Fibroblast of skin of abdomen (primary cell): ENCODE results near the gene LILRB1. TPM values are rescaled to one million over a fixed set of nuclear protein-coding genes. Genes with fewer than 3 reads are reported as not detected.
"Not testable (repeated sequence)": the region's sequence is repeated elsewhere in the genome, so short reads cannot be mapped to it uniquely, and the experiment has no call there.

ENCODE experiments used
- DNase-seq: peaks from one replicate; pipeline ENCODE4 v3.0.0-alpha.2; 2013
- polyA plus RNA-seq, 2 experiments: library from polyadenylated mRNA; unstranded; fragments of 120-200 nt; gene quantifications; one replicate each; pipeline ENCODE4 v1.2.1, GENCODE V29; 2013; ENCODE audit not compliant: insufficient read length in 2 of 2

Gene LILRB1
- polyA plus RNA-seq (2013, experiment 1 of 2; ENCODE audit: insufficient read length): not detected
- not detected for polyA plus RNA-seq (2013, experiment 2 of 2; ENCODE audit: insufficient read length)

- not testable (repeated sequence) for DNase-seq
These were observed at the start of gene LILRB1 for GRCh38 chr19:54630262-54630661. Gene LILRB1, plus strand, starts transcription at chr19:54630484. Its CDS starts 590 bp downstream, at chr19:54631074.

DNA sequence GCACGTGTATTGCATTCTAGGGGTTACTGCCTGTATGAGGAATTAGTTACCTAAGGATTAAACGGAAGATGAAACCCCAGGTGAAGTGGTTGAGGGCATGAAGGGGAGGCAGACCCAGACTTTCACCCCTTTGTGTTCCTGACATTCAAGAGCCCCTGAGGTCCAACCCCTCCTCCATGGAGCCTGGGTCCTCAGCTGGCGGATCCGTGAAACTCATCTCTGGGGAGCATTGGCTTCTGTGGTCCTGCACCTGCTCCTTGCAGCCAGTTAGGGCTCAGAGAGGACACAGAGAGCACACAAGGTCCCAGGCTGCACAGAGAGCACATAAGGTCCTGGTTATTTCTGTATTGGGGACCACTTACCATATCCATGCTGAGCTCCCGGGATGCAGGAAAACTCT is 43.9 kb upstream of the LILRB1 start:
- DNase-seq: no peak

DNA sequence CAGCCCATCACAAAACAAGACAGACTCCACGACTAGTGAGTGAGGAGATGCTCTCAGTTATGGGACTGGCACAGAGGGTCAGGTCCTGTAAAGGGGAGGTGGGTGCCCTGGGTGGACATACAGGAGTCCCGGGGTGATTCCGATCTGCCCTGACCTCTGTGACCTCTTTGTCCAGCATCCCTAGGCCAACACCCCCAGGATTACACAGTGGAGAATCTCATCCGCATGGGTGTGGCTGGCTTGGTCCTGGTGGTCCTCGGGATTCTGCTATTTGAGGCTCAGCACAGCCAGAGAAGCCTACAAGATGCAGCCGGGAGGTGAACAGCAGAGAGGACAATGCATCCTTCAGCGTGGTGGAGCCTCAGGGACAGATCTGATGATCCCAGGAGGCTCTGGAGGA is 43.3 kb upstream of the LILRB1 start:
- DNase-seq: no peak

DNA sequence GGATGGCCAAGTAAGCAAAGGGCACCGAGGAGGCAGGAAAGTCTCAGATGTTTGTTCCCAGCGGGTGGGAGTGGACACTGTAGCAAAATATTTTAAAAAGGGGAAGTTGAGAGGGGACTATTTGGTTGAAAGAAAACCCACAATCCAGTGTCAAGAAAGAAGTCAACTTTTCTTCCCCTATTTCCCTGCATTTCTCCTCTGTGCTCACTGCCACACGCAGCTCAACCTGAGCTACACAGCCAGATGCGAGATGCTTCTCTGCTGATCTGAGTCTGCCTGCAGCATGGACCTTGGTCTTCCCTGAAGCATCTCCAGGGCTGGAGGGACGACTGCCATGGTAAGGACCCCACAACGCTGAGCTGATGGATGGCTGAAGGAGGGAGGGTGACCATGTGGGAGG is 36.8 kb upstream of the LILRB1 start, which contains the start of gene LILRA1:
Gene LILRA1 (plus strand): TSS at position 188 of the 400 bp plus-strand sequence. CDS start 613 bp downstream, outside the sequence.
- not testable (repeated sequence) for DNase-seq

DNA sequence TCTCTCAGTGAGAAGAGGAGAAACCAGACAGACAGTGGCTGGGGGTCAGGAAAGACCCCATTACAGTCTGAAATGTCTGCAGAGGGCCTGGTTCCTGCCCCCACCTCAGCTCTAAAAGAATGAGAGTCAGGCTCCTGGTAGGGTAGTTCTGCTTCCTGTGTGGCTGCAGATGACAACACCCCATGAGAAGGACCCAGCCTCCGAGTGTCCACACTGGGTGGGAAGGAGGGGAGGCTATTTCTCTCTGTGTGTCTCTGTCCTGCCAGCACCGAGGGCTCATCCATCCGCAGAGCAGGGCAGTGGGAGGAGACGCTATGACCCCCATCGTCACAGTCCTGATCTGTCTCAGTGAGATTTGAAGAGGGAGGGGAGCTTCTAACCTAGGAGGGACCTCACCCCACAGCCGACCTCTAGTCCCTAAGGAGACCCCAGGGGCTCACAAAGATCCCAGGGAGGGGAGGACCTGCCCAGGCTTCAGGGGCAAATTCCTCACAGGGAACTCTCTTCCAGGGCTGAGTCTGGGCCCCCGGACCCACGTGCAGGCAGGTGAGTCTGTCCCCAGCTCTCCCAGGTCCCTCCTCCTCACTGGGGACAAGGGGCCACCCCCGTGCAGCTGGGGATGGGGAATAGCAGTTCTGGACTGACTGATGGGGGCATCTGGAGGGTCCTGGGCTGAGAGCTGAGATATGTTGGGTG is 36.2 kb upstream of the LILRB1 start:
- not testable (repeated sequence) for DNase-seq

DNA sequence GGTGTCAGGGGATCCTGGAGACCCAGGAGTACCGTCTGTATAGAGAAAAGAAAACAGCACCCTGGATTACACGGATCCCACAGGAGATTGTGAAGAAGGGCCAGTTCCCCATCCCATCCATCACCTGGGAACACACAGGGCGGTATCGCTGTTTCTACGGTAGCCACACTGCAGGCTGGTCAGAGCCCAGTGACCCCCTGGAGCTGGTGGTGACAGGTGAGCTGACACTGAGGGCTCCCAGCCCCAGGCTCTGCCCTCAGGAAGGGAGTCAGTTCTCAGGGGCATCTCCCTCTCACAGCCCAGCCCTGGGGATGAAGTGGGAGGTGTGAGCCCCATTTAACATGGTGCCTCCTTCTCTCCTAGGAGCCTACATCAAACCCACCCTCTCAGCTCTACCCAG is 35.5 kb upstream of the LILRB1 start:
- no peak for DNase-seq

DNA sequence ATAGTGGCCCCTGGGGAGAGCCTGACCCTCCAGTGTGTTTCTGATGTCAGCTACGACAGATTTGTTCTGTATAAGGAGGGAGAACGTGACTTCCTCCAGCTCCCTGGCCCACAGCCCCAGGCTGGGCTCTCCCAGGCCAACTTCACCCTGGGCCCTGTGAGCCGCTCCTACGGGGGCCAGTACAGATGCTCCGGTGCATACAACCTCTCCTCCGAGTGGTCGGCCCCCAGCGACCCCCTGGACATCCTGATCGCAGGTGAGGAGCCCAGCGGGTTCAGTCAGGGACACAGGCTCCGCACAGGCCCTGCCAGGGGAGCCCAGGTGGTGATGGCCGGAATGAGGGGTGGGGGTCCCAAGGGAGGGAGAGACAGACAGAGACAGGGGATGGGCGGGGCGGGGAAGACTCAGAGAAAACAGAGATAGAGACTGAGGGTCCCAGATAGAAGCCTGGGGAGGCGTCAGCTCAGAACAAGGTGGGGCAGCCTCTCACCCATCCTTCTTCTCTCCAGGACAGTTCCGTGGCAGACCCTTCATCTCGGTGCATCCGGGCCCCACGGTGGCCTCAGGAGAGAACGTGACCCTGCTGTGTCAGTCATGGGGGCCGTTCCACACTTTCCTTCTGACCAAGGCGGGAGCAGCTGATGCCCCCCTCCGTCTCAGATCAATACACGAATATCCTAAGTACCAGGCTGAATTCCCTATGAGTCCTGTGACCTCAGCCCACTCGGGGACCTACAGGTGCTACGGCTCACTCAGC is 34.4 kb upstream of the LILRB1 start:
- DNase-seq: not testable (repeated sequence)

- no peak for DNase-seq
These were observed 30.1 kb upstream of the LILRB1 start for GRCh38 chr19:54600212-54600611.

GRCh38 chr19:54606230-54606629 is 24.1 kb upstream of the LILRB1 start:
- no peak for DNase-seq

DNA sequence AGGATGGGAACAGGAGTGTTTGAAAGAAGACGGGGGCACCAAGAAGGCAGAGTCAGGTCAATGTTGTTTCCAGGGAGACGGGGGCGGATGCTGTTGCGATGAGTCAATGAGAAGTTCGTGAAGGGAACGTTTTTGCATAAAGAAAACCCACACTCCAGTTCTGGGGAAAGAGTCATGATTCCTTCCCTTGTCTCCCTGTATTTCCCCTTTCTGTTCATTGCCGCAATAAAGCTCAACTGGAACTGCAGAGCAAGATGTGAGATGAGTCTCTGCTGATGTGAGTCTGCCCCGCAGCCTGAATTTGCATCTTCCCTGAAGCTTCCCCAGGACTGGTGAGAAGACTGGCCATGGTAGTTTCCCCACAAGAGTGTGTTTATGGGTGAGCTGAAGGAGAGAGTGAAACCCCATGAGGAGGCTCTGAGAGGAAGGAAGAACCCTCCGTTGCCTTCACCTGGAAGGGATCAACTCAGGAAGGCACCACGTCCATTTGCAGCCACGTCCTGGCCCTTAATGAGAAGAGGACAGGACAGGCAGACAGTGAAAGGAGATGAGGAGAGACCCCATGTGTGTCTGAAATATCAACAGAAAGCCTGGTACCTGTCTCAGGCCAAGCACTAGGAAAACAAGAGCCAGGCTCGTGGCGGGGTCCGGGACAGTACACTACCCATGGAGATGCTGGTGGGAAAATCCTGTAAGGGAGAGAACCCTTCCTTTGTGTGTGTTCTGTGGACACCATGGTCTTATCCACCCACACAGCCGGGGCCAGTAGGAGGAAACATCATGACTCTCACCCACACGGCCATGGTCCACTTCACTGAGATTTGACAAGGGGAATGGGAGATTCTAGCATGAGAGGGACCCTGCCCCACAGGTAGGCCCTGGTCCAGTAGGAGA is 23.1 kb upstream of the LILRB1 start:
- no peak for DNase-seq

GRCh38 chr19:54607785-54608150 is 22.5 kb upstream of the LILRB1 start:
- no peak for DNase-seq

DNA sequence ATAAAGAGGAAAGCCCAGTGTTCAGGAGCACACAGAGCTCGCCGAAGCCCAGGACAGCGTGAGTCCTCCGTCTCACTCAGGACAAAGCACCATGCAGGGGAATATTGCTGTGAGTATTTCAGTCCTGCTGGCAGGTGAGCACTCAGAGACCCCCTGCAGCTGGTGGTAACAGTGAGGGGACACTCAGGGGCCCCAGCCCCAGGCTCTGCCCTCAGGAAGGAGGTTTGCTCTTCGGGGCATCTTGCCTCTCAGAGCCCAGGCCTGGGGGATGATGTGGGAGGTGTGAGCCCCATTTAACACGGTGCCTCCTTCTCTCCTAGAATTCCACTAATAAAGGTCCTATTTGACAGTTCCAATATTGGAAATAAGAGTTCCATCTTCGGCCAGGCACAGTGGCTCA is 22.1 kb upstream of the LILRB1 start:
- DNase-seq: no peak

DNA sequence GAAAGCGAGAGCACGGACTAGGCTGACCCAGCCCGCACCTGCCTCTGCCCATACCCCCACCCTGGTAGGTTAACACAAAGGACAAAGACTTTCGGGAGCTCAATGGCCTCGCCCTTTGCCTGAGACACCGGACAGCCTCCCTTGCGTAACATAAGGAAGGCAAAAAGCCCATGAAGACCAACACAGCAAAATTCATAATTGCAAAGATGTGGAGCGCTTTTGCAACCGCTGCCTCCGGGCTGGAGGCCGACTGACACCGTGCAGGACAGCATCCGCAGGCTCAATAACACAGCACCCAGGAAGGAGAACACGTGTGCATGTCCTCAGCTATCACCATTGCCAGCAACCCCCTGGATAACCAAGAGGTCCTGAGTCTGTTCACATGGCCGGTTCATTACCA is 21.5 kb upstream of the LILRB1 start:
- DNase-seq: no peak

- DNase-seq: no peak
These were observed 20.9 kb upstream of the LILRB1 start for GRCh38 chr19:54609356-54609791.

- no peak for DNase-seq
These were observed 17.9 kb upstream of the LILRB1 start for GRCh38 chr19:54612428-54612827.

GRCh38 chr19:54614726-54615125 is 15.6 kb upstream of the LILRB1 start:
- DNase-seq: no peak

DNA sequence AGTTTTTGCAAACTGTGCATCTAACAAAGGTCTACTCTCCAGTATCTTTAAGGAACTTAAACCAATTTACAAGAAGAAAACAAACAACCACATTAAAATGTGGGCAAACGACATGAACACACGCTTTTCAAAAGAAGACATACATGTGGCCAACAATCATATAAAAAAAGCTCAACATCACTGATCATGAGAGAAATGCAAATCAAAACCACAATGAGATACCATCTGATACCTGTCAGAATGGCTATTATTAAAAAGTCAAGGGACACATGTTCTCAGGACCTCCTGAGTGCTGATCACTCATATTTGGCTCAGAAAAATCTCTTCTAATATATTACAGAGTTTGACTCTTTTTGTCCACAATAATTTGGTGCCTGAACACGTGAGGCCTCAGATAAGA is 14.2 kb upstream of the LILRB1 start:
- DNase-seq: no peak

DNA sequence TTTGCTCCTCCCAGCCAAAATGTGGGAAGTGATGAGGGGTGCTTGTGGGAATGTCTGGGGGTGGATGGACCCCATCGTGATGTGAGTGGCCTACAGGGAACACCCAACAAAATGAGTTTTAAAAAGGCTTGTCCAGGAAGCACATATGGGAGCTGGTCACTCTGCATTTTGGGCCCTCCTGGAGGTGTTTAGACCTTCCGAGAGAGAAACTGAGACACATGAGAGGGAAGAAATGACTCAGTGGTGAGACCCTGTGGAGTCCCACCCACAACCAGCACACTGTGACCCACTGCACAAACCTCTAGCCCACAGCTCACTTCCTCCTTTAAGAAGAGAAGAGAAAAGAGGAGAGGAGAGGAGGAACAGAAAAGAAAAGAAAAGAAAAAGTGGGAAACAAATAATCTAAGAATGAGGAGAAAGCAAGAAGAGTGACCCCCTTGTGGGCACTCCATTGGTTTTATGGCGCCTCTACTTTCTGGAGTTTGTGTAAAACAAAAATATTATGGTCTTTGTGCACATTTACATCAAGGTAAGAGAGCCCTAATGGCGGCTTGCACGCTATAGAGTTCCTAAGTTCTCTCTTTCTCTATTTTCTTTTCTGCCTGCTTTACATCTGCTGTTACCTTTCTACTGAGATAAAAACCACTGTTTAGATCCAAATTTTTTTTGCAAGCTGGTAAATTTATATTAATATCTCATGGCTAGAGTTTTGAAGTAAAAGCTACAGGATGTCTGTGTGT is 13.3 kb upstream of the LILRB1 start:
- DNase-seq: no peak

DNA sequence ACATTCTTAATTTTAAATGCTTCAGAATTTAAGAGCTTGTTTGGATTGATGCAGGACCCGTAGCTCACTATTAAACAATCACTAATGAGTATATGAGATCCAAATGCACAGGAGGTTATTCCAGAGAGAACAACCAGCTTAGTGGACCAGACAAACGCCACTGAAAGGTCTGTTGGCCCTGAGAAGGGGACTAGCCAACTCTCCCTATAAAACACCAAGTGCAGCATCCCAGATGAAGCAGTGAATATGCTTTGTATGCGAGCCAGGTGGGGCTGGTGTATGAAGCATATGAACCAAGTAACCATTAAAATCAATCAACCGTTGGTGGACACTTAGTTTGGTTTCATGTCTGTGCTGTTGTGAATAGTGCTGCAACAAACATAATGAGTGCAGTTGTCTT is 9.8 kb upstream of the LILRB1 start:
- DNase-seq: no peak

DNA sequence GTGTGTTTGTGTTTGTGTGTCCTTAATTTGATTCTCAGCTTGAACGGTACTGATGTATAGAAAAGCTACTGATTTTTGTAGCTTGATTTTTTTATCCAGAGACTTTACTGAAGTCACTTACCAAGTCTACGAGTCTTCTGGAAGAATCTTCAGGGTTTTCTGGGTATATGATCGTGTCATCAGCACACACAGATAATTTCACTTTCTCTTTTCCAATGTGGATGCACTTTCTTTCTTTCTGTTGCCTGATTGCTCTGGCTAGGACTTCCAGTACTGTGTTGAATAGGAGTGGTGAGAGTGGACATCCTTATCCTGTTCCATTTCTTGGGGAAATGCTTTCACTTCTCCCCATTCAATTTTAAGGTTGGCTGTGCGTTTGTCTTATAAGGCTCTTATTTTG is 7.9 kb upstream of the LILRB1 start:
- DNase-seq: no peak

DNA sequence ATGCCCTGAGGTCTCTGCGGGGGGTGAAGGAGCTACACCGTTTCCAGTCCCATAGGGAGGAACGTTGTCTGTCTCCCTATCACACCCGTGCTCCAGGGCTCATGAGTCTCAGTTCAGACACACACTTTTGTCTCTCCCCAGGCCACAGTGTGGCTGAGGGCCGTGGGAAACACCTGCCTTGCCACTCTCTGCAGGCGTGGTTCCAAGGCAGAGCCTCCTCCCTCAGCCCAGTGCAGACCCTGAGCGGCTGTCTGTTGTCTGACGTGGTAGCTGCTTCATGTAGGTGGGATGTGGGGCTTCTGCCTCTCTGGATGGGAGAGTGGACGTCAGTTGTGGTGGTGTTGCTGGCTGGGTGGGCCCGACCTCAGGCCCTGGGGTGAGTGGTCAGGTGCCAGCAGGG is 6.0 kb upstream of the LILRB1 start:
- not testable (repeated sequence) for DNase-seq
